ENCODE results near the gene CAMTA1.

The CAMTA1 gene

DNA sequence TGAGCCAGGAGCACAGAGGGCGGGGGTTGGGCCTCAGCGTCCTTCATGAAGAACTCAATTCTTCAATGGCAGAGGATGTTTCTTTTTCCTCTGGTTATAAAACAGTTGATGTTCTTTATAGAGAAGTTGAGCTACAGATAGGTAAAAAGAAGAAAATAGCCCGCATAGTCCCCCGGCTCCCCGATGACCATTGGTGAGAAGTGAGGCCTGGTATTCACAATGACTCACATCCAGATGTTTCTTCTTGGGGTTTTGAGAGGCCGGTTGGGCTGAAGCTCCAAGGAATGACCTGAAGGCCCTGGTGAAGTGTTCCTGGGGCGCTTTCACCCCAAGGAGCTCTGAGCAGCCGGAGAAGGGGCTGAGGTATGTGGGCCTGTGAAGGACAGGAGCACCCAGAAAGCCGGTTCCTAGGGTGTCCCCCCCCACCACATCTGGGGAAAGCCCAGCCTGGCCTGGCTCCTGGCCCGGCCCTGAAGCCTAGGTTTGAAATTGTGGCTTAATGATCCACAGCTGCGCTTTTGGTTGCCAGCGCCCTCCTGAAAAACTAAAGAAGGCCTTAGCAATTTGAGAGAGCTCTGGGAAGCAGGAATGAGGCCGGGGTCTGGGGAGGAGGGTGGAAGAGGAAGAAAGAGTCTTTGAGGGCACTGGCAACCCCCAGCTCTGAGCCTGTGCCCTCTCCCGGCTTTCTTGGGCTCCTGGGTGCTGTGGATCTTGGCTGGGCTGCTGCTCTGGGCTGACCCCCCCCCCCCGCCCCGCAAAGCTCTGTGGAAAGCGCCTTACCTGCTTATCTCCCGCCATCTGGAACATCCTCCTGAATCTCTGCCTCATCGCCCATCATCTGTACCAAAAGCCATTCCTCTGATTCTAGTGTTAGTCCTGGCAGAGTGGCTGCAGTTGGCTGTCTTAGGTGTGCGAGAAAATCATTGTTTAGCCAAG is 444.7 kb downstream of the CAMTA1 start:
- Histone ChIP-seq H2BK12ac (ENCODE audit: low read length) (no peak overlapping the region), H3K36me3 (ENCODE audit: control insufficient read depth in 1 of 2, insufficient read depth in 2 of 2, low read length in 2 of 2) (no peaks in the 10 kb centered on the region), H3K79me1 (ENCODE audit: low read length) (no peaks in the 10 kb centered on the region), H2BK120ac (ENCODE audit: insufficient read depth, low read length, poor library complexity) (no peak overlapping the region), H3K4ac (ENCODE audit: low read depth, low read length) (no peak overlapping the region), H3K4me1 (ENCODE audit: control insufficient read depth in 1 of 2, insufficient read depth in 2 of 2, low read length in 2 of 2) (no peaks in the 10 kb centered on the region), H2AFZ (ENCODE audit: insufficient read depth, low read length, poor library complexity) (no peak overlapping the region), H4K12ac (ENCODE audit: low read depth, low read length) (no peak overlapping the region), H3K4me3 (ENCODE audit: low read depth, low read length) (no peak overlapping the region), H2AK5ac (ENCODE audit: low read length) (no peak overlapping the region), H2BK5ac (ENCODE audit: low read depth, low read length, poor library complexity) (no peak overlapping the region), H4K91ac (ENCODE audit: low read depth, low read length) (no peak overlapping the region), H3K27me3 (ENCODE audit: insufficient read depth, low read length) (no peaks in the 10 kb centered on the region), H3K9ac (ENCODE audit: low read length) (no peak overlapping the region), H3K14ac (ENCODE audit: low read length) (no peak overlapping the region), H3K18ac (ENCODE audit: low read length) (no peak overlapping the region), H3K9me3 (ENCODE audit: insufficient read depth, low read depth, low read length) (no peaks in the 10 kb centered on the region), H3K4me2 (ENCODE audit: low read length) (no peak overlapping the region), H4K8ac (ENCODE audit: low read depth, low read length) (no peak overlapping the region), H3K23ac (ENCODE audit: low read length) (no peak overlapping the region), H3K79me2 (ENCODE audit: control insufficient read depth, insufficient read depth, low read length, poor library complexity) (no peaks in the 10 kb centered on the region), H3K27ac (ENCODE audit: low read depth, low read length) (no peak overlapping the region)
- WGBS (ENCODE audit: extremely low coverage, insufficient coverage, insufficient read length) = no CpG with 5 or more reads among the region's 20 CpGs
- no peak for DNase-seq

DNA sequence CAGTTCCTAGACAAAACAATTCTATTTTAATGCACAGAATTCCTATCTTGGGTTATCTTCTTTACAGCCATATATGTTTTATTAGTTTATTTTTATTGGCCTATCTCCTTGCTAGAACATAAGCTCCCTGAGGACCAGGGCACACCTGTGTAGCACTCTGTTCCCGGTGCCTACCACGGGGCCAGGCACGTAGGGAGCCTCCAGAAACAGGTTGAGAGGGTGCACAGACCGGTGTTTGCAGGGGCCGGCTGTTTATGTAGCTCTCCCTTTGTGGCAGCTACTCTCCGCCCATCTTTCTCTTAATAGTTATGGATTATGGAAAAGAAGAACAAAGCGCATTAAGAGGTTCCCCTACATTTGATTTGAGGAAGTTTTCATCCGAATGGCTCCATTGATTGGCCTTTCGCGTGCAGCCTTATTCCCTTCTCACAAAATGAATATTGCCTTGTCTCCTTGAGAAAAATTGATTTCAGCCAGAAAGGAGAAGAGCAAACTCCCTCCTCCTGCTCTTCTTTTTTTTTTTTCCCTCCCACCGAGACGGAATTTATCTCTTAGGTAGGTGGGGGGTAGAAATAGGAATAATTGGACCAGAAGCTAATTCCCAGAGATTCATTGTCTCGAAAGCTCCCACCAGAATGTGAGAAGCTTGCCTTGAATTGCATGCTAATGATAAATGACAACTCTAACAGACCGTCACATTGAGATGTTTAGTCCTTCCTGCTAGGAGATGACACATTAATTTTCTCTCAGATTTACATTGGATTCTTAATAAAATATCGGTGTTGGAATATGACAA is 447.4 kb downstream of the CAMTA1 start:
- H3K79me2 ChIP-seq (ENCODE audit: control insufficient read depth, insufficient read depth, low read length, poor library complexity) = no peaks in the 10 kb centered on the region
- H3K9ac ChIP-seq (ENCODE audit: low read length) = no peak overlapping the region
- no peak overlapping the region for H4K8ac ChIP-seq (ENCODE audit: low read depth, low read length)
- no peak overlapping the region for H3K18ac ChIP-seq (ENCODE audit: low read length)
- H2BK12ac ChIP-seq (ENCODE audit: low read length) = no peak overlapping the region
- no peak overlapping the region for H3K14ac ChIP-seq (ENCODE audit: low read length)
- H3K27ac ChIP-seq (ENCODE audit: low read depth, low read length) = no peak overlapping the region
- H2AK5ac ChIP-seq (ENCODE audit: low read length) = no peak overlapping the region
- DNase-seq = no peak
- no peak overlapping the region for H3K4me3 ChIP-seq (ENCODE audit: low read depth, low read length)
- H4K12ac ChIP-seq (ENCODE audit: low read depth, low read length) = no peak overlapping the region
- H3K23ac ChIP-seq (ENCODE audit: low read length) = no peak overlapping the region
- no peak overlapping the region for H2AFZ ChIP-seq (ENCODE audit: insufficient read depth, low read length, poor library complexity)
- H3K4ac ChIP-seq (ENCODE audit: low read depth, low read length) = no peak overlapping the region
- H3K4me1 ChIP-seq (ENCODE audit: control insufficient read depth in 1 of 2, insufficient read depth in 2 of 2, low read length in 2 of 2) = no peaks in the 10 kb centered on the region
- H3K27me3 ChIP-seq (ENCODE audit: insufficient read depth, low read length) = no peaks in the 10 kb centered on the region
- H2BK120ac ChIP-seq (ENCODE audit: insufficient read depth, low read length, poor library complexity) = no peak overlapping the region
- no peaks in the 10 kb centered on the region for H3K79me1 ChIP-seq (ENCODE audit: low read length)
- H4K91ac ChIP-seq (ENCODE audit: low read depth, low read length) = no peak overlapping the region
- H3K9me3 ChIP-seq (ENCODE audit: insufficient read depth, low read depth, low read length) = no peaks in the 10 kb centered on the region
- no peaks in the 10 kb centered on the region for H3K36me3 ChIP-seq (ENCODE audit: control insufficient read depth in 1 of 2, insufficient read depth in 2 of 2, low read length in 2 of 2)
- no peak overlapping the region for H2BK5ac ChIP-seq (ENCODE audit: low read depth, low read length, poor library complexity)
- WGBS (ENCODE audit: extremely low coverage, insufficient coverage, insufficient read length) = no CpG with 5 or more reads among the region's 15 CpGs
- H3K4me2 ChIP-seq (ENCODE audit: low read length) = no peak overlapping the region

DNA sequence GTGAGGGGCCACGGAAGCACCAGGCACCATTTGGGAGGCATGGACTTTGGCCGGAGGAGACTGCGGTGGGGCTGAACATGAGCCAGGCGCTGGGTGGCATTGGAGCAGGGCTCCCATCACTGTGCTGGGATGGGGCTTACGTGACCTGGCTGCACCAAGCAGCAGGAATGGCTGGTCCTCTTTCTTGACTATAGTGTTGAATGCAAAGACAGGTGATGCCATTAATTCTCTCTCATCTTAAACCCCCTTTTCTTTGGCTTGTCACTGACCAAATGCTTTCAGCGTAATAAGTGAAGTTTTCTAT is 447.9 kb downstream of the CAMTA1 start:
- Histone ChIP-seq H3K27me3 (ENCODE audit: insufficient read depth, low read length) (no peaks in the 10 kb centered on the region), H3K23ac (ENCODE audit: low read length) (no peak overlapping the region), H4K8ac (ENCODE audit: low read depth, low read length) (no peak overlapping the region), H2BK5ac (ENCODE audit: low read depth, low read length, poor library complexity) (no peak overlapping the region), H2AK5ac (ENCODE audit: low read length) (no peak overlapping the region), H3K4me3 (ENCODE audit: low read depth, low read length) (no peak overlapping the region), H3K4ac (ENCODE audit: low read depth, low read length) (no peak overlapping the region), H2BK12ac (ENCODE audit: low read length) (no peak overlapping the region), H3K79me1 (ENCODE audit: low read length) (no peaks in the 10 kb centered on the region), H3K14ac (ENCODE audit: low read length) (no peak overlapping the region), H3K4me2 (ENCODE audit: low read length) (no peak overlapping the region), H4K91ac (ENCODE audit: low read depth, low read length) (no peak overlapping the region), H3K9me3 (ENCODE audit: insufficient read depth, low read depth, low read length) (no peaks in the 10 kb centered on the region), H3K4me1 (ENCODE audit: control insufficient read depth in 1 of 2, insufficient read depth in 2 of 2, low read length in 2 of 2) (no peaks in the 10 kb centered on the region), H3K18ac (ENCODE audit: low read length) (no peak overlapping the region), H2AFZ (ENCODE audit: insufficient read depth, low read length, poor library complexity) (no peak overlapping the region), H2BK120ac (ENCODE audit: insufficient read depth, low read length, poor library complexity) (no peak overlapping the region), H3K9ac (ENCODE audit: low read length) (no peak overlapping the region), H3K36me3 (ENCODE audit: control insufficient read depth in 1 of 2, insufficient read depth in 2 of 2, low read length in 2 of 2) (no peaks in the 10 kb centered on the region), H3K79me2 (ENCODE audit: control insufficient read depth, insufficient read depth, low read length, poor library complexity) (no peaks in the 10 kb centered on the region), H4K12ac (ENCODE audit: low read depth, low read length) (no peak overlapping the region), H3K27ac (ENCODE audit: low read depth, low read length) (no peak overlapping the region)
- DNase-seq = no peak
- no CpG with 5 or more reads among the region's 6 CpGs for WGBS (ENCODE audit: extremely low coverage, insufficient coverage, insufficient read length)

DNA sequence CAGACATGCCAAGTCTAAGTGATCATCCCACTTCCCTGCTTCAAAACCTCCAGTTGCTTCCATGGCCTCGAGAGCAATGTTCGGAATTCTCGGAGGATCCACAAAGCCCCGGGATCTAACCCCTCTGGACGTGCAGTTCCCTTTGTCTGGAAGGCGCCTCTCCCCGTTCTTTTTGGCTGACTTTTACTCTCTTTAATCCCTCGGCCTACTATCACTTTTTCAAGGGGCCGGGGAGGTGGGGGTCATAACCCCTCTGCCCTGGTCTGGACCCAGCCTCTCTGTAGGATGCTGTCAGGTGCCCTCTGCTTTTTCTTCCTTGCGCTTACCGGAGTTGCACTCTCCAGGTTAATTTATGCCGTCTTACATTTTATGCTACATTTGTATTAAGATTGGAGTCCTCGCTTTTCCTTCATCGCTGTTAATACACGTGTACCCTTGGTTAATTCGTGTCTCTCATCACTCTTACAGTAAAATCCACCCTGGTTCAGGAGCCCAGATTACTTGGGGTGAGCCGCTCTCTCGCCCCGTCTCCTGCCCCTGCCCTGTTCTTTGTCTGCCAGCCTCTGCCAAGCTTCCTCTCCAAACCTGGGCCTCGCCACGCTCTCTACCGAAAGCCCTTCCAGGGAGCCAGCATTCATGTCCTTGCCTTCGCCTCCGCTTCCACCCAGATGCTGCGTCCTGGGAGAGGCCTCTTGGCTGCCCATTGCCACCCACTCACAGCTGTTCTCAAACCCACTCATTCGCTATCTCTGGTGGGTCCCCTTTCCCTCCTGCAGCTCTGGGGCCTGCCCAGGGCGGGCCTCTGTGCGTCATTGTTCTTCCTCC is 448.6 kb downstream of the CAMTA1 start:
- no peak overlapping the region for H2AK5ac ChIP-seq (ENCODE audit: low read length)
- no peaks in the 10 kb centered on the region for H3K36me3 ChIP-seq (ENCODE audit: control insufficient read depth in 1 of 2, insufficient read depth in 2 of 2, low read length in 2 of 2)
- no peaks in the 10 kb centered on the region for H3K9me3 ChIP-seq (ENCODE audit: insufficient read depth, low read depth, low read length)
- H3K27me3 ChIP-seq (ENCODE audit: insufficient read depth, low read length) = no peaks in the 10 kb centered on the region
- no peak overlapping the region for H4K8ac ChIP-seq (ENCODE audit: low read depth, low read length)
- H3K23ac ChIP-seq (ENCODE audit: low read length) = no peak overlapping the region
- no peak overlapping the region for H2AFZ ChIP-seq (ENCODE audit: insufficient read depth, low read length, poor library complexity)
- H2BK120ac ChIP-seq (ENCODE audit: insufficient read depth, low read length, poor library complexity) = no peak overlapping the region
- H3K79me2 ChIP-seq (ENCODE audit: control insufficient read depth, insufficient read depth, low read length, poor library complexity) = no peaks in the 10 kb centered on the region
- H2BK5ac ChIP-seq (ENCODE audit: low read depth, low read length, poor library complexity) = no peak overlapping the region
- no peak overlapping the region for H3K4ac ChIP-seq (ENCODE audit: low read depth, low read length)
- no peak overlapping the region for H3K4me3 ChIP-seq (ENCODE audit: low read depth, low read length)
- H2BK12ac ChIP-seq (ENCODE audit: low read length) = no peak overlapping the region
- H4K12ac ChIP-seq (ENCODE audit: low read depth, low read length) = no peak overlapping the region
- H3K27ac ChIP-seq (ENCODE audit: low read depth, low read length) = no peak overlapping the region
- no peak overlapping the region for H3K18ac ChIP-seq (ENCODE audit: low read length)
- H3K4me1 ChIP-seq (ENCODE audit: control insufficient read depth in 1 of 2, insufficient read depth in 2 of 2, low read length in 2 of 2) = no peaks in the 10 kb centered on the region
- H4K91ac ChIP-seq (ENCODE audit: low read depth, low read length) = no peak overlapping the region
- no peak overlapping the region for H3K4me2 ChIP-seq (ENCODE audit: low read length)
- no peak for DNase-seq
- WGBS (ENCODE audit: extremely low coverage, insufficient coverage, insufficient read length) = no CpG with 5 or more reads among the region's 28 CpGs
- no peak overlapping the region for H3K9ac ChIP-seq (ENCODE audit: low read length)
- H3K14ac ChIP-seq (ENCODE audit: low read length) = no peak overlapping the region
- no peaks in the 10 kb centered on the region for H3K79me1 ChIP-seq (ENCODE audit: low read length)
